HG02884 (cell line): ENCODE measurements around the gene AP1G2.
A peak's percentile ranks its signal among the peaks of the same experiment; 100 is the strongest.
"Not testable (repeated sequence)": the region's sequence is repeated elsewhere in the genome, so short reads cannot be mapped to it uniquely, and the experiment has no call there.

Experiments
- ATAC-seq: cut with Tn5 transposase; IDR thresholded peaks from one replicate; pipeline ENCODE4 v1.9.1; 2021; ENCODE audit warnings: mild to moderate bottlenecking, moderate library complexity; ENCODE audit not compliant: unreplicated experiment

Gene AP1G2

GRCh38 chr14:23567186-23568020 lies at the start of gene AP1G2:
Gene AP1G2 (minus strand): TSS chr14:23567791. CDS start chr14:23567314, 477 bp downstream.
- ATAC-seq: peak; percentile 85

GRCh38 chr14:23615856-23616255 lies 48.3 kb upstream of the AP1G2 start:
- ATAC-seq: no peak

- no peak for ATAC-seq
These were observed 46.8 kb upstream of the AP1G2 start for GRCh38 chr14:23614395-23614828.

- no peak for ATAC-seq
These were observed 45.9 kb upstream of the AP1G2 start for GRCh38 chr14:23613242-23614070.

- ATAC-seq: no peak
These were observed 45.2 kb upstream of the AP1G2 start for GRCh38 chr14:23612802-23613201.

- ATAC-seq: no peak
These were observed 44.8 kb upstream of the AP1G2 start for GRCh38 chr14:23612354-23612732.

- no peak for ATAC-seq
These were observed 43.3 kb upstream of the AP1G2 start for GRCh38 chr14:23610815-23611289.

GRCh38 chr14:23610090-23610814 lies 42.7 kb upstream of the AP1G2 start:
- ATAC-seq: no peak

GRCh38 chr14:23609411-23610089 lies 42.0 kb upstream of the AP1G2 start:
- not testable (repeated sequence) for ATAC-seq

GRCh38 chr14:23609001-23609400 lies 41.4 kb upstream of the AP1G2 start:
- ATAC-seq: no peak

- ATAC-seq: no peak
These were observed 40.9 kb upstream of the AP1G2 start for GRCh38 chr14:23608454-23608853.

GRCh38 chr14:23605931-23606585 lies 38.5 kb upstream of the AP1G2 start:
- ATAC-seq: peak; percentile 87

GRCh38 chr14:23604675-23605170 lies 37.1 kb upstream of the AP1G2 start:
- ATAC-seq: no peak

GRCh38 chr14:23604148-23604547 lies 36.6 kb upstream of the AP1G2 start:
- no peak for ATAC-seq

GRCh38 chr14:23603103-23603502 lies 35.5 kb upstream of the AP1G2 start:
- no peak for ATAC-seq

- ATAC-seq: no peak
These were observed 34.8 kb upstream of the AP1G2 start for GRCh38 chr14:23602181-23603095.

GRCh38 chr14:23601845-23602180 lies 34.2 kb upstream of the AP1G2 start:
- ATAC-seq: no peak

- ATAC-seq: no peak
These were observed 33.8 kb upstream of the AP1G2 start for GRCh38 chr14:23601424-23601823.

GRCh38 chr14:23600806-23601205 lies 33.2 kb upstream of the AP1G2 start:
- no peak for ATAC-seq
